Peyer's patch (tissue), 4 donors: ENCODE data around the gene FAM136A.

ENCODE experiments used
- POLR2A ChIP-seq, 2 donors: fragments of 450-650 bp; IDR thresholded peaks; one replicate each; pipeline ENCODE4 v1.5.1; 2017; ENCODE audit warnings: antibody characterized with exemption in 2 of 2, mild to moderate bottlenecking in 2 of 2, moderate library complexity in 2 of 2
- TF ChIP-seq, protein P1 (sequence below), 6 experiments: fragments of 450-650 bp in 4 of 6; fragments of 200-600 bp in 2 of 6; sonication (generic) in 1 of 6; IDR thresholded peaks; one replicate each; pipeline ENCODE4 v1.5.1; 2017 to 2019; ENCODE audit warnings: antibody characterized with exemption in 6 of 6, mild to moderate bottlenecking in 3 of 6, moderate library complexity in 1 of 6

DNA sequence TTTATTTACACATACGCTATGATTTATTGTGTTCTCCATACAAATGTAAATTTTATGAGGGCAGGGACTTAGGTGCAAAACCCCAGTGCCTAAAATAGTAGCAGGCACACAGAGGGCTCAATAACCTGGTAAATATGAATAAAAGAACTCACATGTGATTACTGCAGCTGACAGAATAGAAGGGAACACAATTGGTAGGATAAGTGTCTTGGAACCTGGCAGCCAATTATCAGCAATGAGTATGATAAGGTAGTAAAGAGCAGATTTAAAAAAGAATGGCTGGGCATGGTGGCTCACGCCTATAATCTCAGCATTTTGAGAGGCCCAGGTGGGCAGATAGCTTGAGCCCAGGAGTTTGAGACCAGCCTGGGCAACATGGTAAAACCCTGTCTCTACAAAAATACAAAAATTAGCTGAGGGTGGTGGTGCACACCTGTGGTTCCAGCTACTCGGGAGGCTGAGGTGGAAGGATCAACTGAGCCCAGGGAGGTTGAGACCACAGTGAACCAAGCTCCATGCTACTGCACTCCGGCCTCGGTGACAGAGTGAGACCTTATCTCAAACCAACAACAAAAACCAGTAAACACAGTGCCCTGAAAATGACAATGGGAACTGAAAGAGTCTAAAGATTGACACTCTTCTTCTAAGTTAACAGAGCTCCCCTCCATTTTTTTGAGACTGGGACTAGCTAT lies 18.2 kb downstream of the FAM136A start:
- TF ChIP-seq, protein P1, sequence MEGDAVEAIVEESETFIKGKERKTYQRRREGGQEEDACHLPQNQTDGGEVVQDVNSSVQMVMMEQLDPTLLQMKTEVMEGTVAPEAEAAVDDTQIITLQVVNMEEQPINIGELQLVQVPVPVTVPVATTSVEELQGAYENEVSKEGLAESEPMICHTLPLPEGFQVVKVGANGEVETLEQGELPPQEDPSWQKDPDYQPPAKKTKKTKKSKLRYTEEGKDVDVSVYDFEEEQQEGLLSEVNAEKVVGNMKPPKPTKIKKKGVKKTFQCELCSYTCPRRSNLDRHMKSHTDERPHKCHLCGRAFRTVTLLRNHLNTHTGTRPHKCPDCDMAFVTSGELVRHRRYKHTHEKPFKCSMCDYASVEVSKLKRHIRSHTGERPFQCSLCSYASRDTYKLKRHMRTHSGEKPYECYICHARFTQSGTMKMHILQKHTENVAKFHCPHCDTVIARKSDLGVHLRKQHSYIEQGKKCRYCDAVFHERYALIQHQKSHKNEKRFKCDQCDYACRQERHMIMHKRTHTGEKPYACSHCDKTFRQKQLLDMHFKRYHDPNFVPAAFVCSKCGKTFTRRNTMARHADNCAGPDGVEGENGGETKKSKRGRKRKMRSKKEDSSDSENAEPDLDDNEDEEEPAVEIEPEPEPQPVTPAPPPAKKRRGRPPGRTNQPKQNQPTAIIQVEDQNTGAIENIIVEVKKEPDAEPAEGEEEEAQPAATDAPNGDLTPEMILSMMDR (IDR thresholded peaks at IDR 0.05), result no peak
- no peak for TF ChIP-seq POLR2A (IDR thresholded peaks at IDR 0.05)
